Tibial nerve (tissue), 3 donors: ENCODE measurements around the gene GTF2F2.

ENCODE experiments used
- POLR2A ChIP-seq, 2 donors: fragments of 450-650 bp; IDR thresholded peaks; one replicate each; pipeline ENCODE4 v1.6.1; 2017; ENCODE audit warnings: antibody characterized with exemption in 2 of 2, mild to moderate bottlenecking in 2 of 2, moderate library complexity in 2 of 2
- TF ChIP-seq, protein P1 (sequence below), 5 experiments: fragments of 200-600 bp in 3 of 5; fragments of 450-650 bp in 2 of 5; sonication (generic) in 3 of 5; IDR thresholded peaks; one replicate each; pipeline ENCODE4 v1.5.1; 2016 to 2019; ENCODE audit warnings: antibody characterized with exemption in 5 of 5, mild to moderate bottlenecking in 3 of 5, moderate library complexity in 2 of 5

DNA sequence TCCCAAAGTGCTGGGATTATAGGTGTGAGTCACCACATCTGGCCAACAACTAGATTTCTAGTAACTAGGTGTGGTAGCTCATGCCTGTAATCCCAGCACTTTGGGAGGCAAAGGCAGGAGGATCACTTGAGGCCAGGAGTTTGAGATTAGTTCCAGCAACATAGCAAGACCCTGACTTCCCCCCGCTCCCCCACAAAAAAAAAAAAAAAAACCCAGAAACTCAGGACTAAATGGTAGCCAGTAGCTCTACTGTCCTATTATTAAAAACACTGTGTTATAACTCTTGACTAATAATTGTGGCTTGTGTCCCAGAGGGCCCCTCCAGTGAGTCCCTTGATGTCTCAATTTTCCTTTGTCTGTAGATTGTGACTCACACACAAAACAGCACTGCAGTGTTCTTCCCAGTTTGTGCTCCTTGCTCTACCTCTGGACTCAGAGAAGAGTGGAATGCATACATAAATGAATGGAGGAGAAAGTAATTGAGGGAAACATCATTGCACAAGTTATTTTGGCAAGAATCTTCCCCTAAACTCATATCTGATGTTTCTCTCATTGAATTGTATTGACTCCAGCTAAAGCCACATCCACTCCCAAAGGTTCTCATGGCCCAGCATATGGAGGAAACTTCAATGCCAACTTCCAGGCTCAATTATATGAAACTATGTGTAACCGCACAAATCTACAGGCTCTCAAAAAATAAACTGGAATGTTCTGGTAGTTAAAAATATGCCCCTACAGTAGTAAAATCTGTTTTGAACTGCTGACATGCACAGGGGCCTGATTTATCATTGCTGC is 211.9 kb downstream of the GTF2F2 start:
- no peak for TF ChIP-seq POLR2A (IDR thresholded peaks at IDR 0.05)
- TF ChIP-seq, protein P1, sequence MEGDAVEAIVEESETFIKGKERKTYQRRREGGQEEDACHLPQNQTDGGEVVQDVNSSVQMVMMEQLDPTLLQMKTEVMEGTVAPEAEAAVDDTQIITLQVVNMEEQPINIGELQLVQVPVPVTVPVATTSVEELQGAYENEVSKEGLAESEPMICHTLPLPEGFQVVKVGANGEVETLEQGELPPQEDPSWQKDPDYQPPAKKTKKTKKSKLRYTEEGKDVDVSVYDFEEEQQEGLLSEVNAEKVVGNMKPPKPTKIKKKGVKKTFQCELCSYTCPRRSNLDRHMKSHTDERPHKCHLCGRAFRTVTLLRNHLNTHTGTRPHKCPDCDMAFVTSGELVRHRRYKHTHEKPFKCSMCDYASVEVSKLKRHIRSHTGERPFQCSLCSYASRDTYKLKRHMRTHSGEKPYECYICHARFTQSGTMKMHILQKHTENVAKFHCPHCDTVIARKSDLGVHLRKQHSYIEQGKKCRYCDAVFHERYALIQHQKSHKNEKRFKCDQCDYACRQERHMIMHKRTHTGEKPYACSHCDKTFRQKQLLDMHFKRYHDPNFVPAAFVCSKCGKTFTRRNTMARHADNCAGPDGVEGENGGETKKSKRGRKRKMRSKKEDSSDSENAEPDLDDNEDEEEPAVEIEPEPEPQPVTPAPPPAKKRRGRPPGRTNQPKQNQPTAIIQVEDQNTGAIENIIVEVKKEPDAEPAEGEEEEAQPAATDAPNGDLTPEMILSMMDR (IDR thresholded peaks at IDR 0.05), result no peak
